Testis (tissue), 2 donors: ENCODE results near the gene XIRP2.

Experiments used
- POLR2A ChIP-seq: fragments of 450-650 bp; IDR thresholded peaks from one replicate; pipeline ENCODE4 v1.6.1; 2017; ENCODE audit warnings: antibody characterized with exemption, mild to moderate bottlenecking, moderate library complexity
- TF ChIP-seq, protein P1 (sequence below), 3 experiments: fragments of 450-650 bp in 2 of 3; fragments of 200-600 bp in 1 of 3; sonication (generic) in 1 of 3; IDR thresholded peaks; one replicate each; pipeline ENCODE4 v1.5.1; 2016 to 2019; ENCODE audit warnings: antibody characterized with exemption in 3 of 3, mild to moderate bottlenecking in 2 of 3, moderate library complexity in 1 of 3

DNA sequence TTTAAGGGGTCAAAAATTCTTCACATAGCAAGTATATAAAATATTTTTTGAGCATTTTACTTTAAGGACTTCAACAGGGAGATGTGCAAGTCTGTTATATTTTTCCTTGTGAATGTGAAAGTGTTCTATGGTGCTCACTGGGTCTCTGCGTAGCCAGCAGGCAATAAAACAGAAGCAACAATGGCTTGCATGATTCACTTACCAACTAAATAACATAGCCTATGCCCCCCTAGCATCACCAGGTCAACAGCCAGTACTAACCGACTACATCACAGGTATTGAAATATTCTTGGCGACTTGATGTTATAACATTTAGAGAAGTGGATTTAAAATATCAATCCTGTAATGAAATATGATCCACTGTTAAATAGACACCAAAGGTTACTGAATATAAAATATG, 398.9 kb downstream of the XIRP2 start:
- TF ChIP-seq, protein P1, sequence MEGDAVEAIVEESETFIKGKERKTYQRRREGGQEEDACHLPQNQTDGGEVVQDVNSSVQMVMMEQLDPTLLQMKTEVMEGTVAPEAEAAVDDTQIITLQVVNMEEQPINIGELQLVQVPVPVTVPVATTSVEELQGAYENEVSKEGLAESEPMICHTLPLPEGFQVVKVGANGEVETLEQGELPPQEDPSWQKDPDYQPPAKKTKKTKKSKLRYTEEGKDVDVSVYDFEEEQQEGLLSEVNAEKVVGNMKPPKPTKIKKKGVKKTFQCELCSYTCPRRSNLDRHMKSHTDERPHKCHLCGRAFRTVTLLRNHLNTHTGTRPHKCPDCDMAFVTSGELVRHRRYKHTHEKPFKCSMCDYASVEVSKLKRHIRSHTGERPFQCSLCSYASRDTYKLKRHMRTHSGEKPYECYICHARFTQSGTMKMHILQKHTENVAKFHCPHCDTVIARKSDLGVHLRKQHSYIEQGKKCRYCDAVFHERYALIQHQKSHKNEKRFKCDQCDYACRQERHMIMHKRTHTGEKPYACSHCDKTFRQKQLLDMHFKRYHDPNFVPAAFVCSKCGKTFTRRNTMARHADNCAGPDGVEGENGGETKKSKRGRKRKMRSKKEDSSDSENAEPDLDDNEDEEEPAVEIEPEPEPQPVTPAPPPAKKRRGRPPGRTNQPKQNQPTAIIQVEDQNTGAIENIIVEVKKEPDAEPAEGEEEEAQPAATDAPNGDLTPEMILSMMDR (IDR thresholded peaks at IDR 0.05): no peak
- no peak for TF ChIP-seq POLR2A
